CD4-positive, alpha-beta T cell treated with Interleukin-15 for 1 hour (primary cell): ENCODE results near the gene FECH.

Experiments used
- DNase-seq: peaks from one replicate; pipeline ENCODE4 v3.0.0-alpha.2; 2020

Gene FECH

GRCh38 chr18:57579934-57580333, 6.6 kb downstream of the FECH start:
- no peak for DNase-seq

GRCh38 chr18:57576316-57576715, 10.2 kb downstream of the FECH start:
- no peak for DNase-seq

DNA sequence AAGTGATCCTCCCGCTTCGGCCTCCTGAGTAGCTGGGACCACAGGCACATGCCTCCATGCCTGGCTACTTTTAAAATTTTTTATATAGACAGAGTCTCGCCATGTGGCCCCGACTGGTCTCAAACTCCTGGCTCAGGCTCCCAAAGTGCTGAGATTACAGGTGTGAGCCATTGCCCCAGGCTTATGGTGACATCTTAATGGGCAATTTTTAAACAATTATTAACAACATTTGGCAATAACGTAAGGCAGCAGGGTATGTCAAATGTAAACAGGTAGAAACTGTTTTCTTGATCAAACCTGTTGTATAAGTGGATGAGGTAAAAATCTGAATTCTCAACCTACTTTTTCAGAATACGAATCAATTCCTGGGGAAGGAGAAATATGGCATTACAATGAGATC, 11.0 kb downstream of the FECH start:
- DNase-seq: no peak

- DNase-seq: no peak
Measured at GRCh38 chr18:57574866-57575265, 11.6 kb downstream of the FECH start.

- no peak for DNase-seq
Measured at GRCh38 chr18:57570162-57570561, 16.3 kb downstream of the FECH start.

GRCh38 chr18:57569133-57569532, 17.4 kb downstream of the FECH start:
- DNase-seq: no peak

DNA sequence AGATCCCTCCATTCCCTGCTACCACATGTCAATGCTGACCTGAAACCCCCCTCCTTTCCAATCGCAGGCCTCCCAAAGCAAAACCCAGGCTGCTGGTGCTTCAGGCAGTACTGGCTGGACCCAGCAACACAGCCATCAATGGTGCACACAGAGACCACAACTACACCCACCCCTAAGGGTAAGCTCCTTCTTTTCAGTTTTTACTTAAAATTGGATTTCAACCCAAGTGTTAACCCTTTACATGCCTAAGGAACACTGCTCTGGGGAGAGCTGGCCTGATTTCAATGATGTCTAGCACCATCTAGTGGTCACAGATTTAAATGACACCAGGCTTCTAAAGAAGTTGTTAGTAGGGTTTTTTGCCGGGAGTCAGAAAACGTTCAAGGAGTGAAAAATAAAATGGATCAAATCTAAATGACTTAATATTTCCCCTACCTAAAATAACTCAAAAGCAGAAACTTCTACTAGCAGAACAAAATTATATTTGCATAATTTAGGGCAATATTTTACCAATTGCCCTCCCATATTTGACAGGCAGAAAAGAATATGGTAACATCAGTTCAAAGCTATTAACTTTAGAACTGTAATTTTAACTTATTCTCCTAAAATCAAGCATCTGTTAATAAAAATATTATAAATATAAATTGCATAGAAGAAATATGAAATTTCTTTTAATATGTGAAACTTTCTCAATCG, 24.6 kb downstream of the FECH start:
- DNase-seq: no peak

DNA sequence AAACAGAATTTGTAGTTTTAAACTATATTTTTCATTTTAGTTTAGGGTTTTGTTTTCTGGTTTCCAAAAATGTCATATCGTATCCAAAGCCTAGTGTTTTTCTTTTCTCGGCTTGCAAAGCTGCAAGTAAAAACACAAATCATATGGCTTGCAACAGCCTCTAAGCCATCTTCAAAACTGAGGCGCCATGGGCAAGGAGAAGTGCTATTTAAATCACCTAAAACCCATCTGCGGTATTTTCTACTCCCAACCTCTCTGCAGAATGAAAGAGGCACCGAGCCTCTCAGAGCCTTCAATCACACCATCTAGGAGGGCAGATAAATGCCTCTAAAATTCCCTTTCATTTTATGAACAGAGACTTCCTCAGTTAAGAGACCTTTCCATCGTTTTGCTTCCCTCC, 25.2 kb downstream of the FECH start:
- no peak for DNase-seq

DNA sequence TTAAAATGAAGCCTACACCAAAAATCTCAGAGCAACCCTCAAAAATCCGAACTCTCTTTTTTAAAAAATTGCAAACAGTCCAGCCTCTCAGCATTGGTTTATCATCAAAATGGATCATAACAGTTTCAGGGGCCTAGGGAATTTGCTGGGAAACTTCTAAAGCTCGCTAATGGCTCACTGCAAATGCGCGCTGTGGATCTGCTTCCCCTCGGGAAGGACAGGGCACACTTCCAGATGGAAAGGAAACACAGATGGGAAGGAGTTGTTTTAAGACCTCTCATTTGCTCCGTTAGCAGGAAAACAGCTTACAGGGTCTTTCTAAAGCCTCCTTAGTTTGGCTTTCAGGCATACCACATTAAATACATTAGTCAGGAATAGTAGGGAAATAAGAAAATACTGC, 27.2 kb downstream of the FECH start:
- no peak for DNase-seq

- DNase-seq: no peak
Measured at GRCh38 chr18:57555134-57555533, 31.4 kb downstream of the FECH start.

GRCh38 chr18:57550510-57550909, 36.0 kb downstream of the FECH start:
- no peak for DNase-seq

- no peak for DNase-seq
Measured at GRCh38 chr18:57547260-57547659, 39.2 kb downstream of the FECH start.

GRCh38 chr18:57544936-57545660, 41.4 kb downstream of the FECH start:
- no peak for DNase-seq

- DNase-seq: no peak
Measured at GRCh38 chr18:57543560-57543959, 42.9 kb downstream of the FECH start.

DNA sequence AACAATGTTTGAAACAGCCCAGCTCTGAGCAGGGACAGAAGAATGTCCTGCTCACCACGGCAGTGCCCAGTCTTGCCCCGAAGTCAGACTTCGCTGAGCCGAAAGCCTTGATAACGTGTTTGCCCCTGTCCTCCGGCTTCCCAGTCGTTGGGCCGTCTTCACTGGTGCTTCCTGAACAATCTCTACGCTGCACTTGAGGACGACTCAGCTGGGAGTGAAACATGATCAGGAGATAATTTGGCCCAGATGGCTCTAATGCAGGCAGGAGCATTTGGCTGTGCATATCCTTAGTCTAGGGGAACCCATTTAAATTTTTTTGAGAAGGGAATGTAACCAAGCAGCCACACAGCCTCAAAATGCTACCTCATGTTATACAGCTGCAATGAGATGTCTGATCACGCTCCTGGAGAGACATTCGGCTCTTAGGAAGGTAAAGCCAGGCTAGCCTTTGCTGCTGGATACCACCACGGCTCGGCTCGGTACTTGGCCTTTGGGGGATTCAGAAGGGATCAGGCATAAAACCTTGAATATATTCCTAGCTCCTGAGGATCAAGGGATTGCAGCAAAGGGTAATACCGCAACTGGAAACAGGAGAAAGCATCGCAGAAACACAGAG, 43.6 kb downstream of the FECH start:
- DNase-seq: no peak

DNA sequence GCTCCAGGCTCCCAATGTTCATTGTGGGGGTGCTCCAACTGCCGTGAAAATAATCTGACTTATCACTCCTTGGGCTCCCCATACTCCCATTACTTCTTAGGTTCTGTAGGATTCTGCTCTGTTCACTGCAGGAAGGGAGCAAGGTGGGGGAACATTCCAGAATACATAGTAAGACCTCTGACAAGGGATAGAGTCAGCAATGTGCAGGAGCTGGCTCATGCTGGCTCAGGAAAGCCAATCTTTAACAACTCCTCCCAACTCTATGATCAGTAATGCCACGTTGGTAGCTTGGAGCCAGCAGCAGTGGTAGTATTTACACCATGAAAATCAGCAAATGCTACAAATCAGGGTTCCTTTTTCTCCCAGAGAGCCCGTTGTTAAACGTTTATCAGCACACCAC, 44.4 kb downstream of the FECH start:
- no peak for DNase-seq

DNA sequence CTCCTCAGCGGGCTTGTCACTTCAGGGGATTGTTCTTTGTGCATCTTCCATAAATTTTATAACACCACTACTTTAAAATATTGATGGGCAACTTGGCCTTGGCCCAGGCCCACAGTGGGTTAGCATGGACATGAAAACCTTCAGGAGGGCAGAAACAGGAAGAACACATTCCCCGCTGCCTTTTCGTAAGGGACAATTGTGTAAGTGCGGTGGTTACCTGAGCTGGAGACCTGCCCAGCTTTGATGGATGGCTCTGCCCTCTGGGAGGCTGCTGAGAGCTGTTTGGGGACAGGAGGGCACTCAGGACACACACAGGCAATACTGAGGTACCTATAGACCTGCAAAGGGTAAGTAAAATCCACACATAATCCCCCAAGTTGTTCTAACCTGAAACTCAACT, 46.8 kb downstream of the FECH start:
- no peak for DNase-seq

DNA sequence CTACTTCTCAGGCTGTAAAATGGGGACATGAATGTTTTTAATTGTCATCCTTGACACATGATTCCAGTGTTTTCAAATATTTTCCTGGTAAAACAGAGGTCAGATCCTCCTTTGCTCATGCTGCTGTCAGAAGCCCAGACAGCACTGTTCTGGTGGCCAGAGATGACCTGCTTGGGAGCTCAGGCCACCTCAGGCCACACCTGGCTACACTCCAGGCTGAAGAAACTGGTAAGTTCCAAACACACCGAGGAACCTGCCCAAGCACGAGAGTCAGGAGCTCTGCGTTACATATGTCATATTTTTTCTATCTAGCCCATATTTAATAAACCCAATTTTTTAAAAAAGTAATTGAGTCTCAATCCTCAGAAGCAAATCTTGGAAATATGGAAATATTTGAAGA, 47.9 kb downstream of the FECH start:
- no peak for DNase-seq

- no peak for DNase-seq
Measured at GRCh38 chr18:57534511-57534909, 52.0 kb downstream of the FECH start.

DNA sequence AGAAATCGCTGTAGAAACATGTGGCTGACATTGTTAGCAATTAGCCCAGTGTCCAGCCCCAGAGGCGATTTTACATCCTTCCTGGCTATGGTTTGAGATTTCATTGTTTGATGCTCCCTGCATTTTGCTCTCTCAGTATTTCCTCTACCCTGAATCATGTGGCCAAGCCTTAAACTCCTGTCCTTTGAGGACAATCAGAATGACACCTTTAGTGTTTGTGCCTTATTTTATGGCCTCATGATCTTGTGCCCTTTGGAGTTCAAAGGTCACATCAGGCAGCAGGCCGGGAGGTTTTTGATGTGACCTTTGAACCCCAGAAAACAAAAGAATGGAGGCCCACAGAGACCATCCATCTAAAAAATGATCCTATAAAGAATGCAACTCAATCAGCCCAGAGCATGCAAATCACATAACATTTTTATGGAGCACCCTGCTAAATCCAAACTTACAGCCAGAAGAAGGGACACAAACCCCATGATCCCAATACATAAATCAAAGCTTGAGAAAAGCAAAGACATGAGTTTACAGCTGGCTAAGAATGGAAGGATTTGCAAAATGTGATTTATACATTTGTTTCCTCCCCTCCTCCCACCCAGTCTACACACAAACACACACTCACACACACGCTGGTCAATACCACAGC, 52.5 kb downstream of the FECH start:
- no peak for DNase-seq

GRCh38 chr18:57533006-57533867, 53.3 kb downstream of the FECH start:
- no peak for DNase-seq

- DNase-seq: no peak
Measured at GRCh38 chr18:57529151-57529550, 57.4 kb downstream of the FECH start.
